NCI-H187 (cell line): ENCODE measurements around the gene FYTTD1.
A peak's percentile ranks its signal among the peaks of the same experiment; 100 is the strongest.

ENCODE experiments used
- DNase-seq, 2 experiments: peaks; one replicate each; lab custom pipeline; 2025; lab: John Stamatoyannopoulos, UW

Gene FYTTD1

DNA sequence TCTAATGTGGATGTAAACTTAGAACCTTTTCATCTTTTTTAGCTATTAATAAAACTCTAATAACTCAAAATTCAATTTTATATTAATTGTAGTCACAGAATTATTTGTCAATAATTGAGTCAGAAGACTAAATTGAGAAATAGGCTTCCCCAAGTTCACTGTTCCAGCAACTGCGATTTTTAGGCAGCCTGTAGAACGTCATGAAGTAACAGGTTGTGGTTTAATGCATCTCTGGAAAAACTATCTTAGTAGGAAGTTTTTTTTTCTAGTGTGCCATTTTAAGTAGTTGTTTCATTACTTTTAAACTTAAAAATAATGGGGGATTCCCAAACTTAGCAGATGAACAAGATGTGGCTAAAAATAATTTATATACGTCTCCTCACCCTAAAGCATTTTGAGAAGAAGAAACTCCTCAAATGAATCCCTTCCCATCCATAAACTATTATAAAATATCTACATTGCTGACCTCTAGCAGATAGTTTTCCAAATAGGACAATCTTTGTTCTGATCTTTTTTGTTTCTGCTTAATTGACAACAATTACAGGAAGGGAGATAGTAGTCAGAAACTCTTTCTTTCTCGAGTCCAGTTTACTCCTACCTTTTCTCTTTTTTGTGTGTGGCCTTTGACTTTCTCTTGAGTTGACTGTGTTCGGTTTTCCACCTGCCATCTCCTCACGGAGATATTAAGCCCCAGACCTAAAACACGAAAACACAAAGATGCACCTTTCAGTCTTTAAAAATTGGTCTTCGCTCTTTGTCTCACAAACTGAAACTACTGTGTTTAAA, 84.4 kb downstream of the FYTTD1 start:
- no peak for DNase-seq

DNA sequence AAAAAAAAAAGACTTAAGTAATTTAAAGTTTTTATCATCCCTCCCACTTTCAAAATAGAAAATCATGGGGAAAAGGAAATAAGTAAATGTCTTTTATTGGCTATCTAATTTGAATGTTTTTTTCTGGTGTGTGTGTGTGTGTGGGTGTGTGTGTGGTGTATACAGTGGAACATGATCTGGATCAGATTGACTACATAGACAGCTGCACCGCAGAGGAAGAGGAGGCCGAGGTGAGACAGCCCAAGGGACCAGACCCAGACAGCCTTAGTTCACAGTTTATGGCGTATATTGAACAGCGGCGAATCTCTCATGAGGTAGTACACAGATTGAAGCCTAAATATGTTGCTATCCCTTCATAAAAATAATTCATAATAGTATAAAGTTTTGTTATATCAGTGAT, 85.8 kb downstream of the FYTTD1 start:
- no peak for DNase-seq

DNA sequence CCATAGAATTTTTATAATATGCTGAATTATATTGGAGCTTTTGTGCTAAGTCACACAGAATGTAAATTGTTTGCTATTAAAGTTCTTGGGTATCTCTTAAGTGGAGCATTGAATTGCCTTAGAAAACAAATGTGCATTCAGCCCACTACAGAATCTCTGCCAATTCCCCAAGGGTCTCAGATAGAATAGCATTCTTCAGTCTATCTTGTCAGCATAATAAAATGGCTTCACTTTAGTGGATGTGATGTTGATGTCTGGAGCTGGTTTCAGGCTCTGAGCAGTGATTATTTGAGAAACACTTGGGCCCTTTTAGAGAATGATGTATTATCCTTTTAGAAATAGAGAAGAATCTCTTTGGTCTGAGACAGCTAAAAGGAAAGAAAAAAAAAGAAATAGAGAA, 86.6 kb downstream of the FYTTD1 start:
- DNase-seq, result peak; percentile 7 to 26
